HEK293T (cell line): ENCODE data around the gene CDC45.

Experiments used
- BHLHE40 ChIP-seq: fragments of 450-650 bp; IDR thresholded peaks from 2 replicates; pipeline ENCODE4 v1.6.1; 2016; ENCODE audit warnings: mild to moderate bottlenecking, moderate library complexity, borderline replicate concordance
- ELF4 ChIP-seq: fragments of 450-650 bp; IDR thresholded peaks from 2 replicates; pipeline ENCODE4 v1.6.1; 2017; ENCODE audit warnings: antibody characterized with exemption
- FOXA1 ChIP-seq: fragments of 450-650 bp; IDR thresholded peaks from 2 replicates; pipeline ENCODE4 v1.6.1; 2016; ENCODE audit warnings: mild to moderate bottlenecking
- FOXK2 ChIP-seq: fragments of 450-650 bp; IDR thresholded peaks from 2 replicates; pipeline ENCODE4 v1.6.1; 2016; ENCODE audit warnings: mild to moderate bottlenecking
- FOXM1 ChIP-seq: fragments of 450-650 bp; IDR thresholded peaks from 2 replicates; pipeline ENCODE4 v1.6.1; 2017; ENCODE audit warnings: mild to moderate bottlenecking, borderline replicate concordance
- HDGF ChIP-seq: fragments of 450-650 bp; IDR thresholded peaks from 2 replicates; pipeline ENCODE4 v1.6.1; 2017; ENCODE audit warnings: antibody characterized with exemption, borderline replicate concordance
- L3MBTL2 ChIP-seq: fragments of 450-650 bp; conservative IDR thresholded peaks from 2 replicates; pipeline ENCODE4 v1.6.1; 2016; ENCODE audit warnings: mild to moderate bottlenecking
- NFRKB ChIP-seq: fragments of 450-650 bp; IDR thresholded peaks from 2 replicates; pipeline ENCODE4 v1.6.1; 2016; ENCODE audit warnings: mild to moderate bottlenecking, moderate library complexity
- PKNOX1 ChIP-seq: fragments of 450-650 bp; IDR thresholded peaks from 2 replicates; pipeline ENCODE4 v1.6.1; 2016
- SP1 ChIP-seq: fragments of 450-650 bp; IDR thresholded peaks from 2 replicates; pipeline ENCODE4 v1.6.1; 2017
- SUZ12 ChIP-seq: fragments of 450-650 bp; IDR thresholded peaks from 2 replicates; pipeline ENCODE4 v1.6.1; 2016; ENCODE audit warnings: mild to moderate bottlenecking
- TARDBP ChIP-seq: fragments of 450-650 bp; IDR thresholded peaks from 2 replicates; pipeline ENCODE4 v1.6.1; 2016
- ZNF384 ChIP-seq: fragments of 450-650 bp; IDR thresholded peaks from 2 replicates; pipeline ENCODE4 v1.6.1; 2016

GRCh38 chr22:19559956-19560355 lies 80.2 kb downstream of the CDC45 start:
- TF ChIP-seq HDGF = no peak
- TF ChIP-seq FOXM1 = no peak
- TF ChIP-seq ZNF384 = no peak
- TF ChIP-seq NFRKB = no peak
- no peak for TF ChIP-seq L3MBTL2
- no peak for TF ChIP-seq FOXK2
- TF ChIP-seq FOXA1 = no peak
- TF ChIP-seq BHLHE40 = no peak
- TF ChIP-seq ELF4 = no peak
- no peak for TF ChIP-seq TARDBP
- TF ChIP-seq SUZ12 = no peak
- TF ChIP-seq SP1 = no peak
- TF ChIP-seq PKNOX1 = no peak
